ENCODE data around the gene SSTR5. TPM values are rescaled to one million over a fixed set of nuclear protein-coding genes. Genes with fewer than 3 reads are reported as not detected.

SSTR5 gene
- total RNA-seq, 2 experiments from 2014 or later = not detected

DNA sequence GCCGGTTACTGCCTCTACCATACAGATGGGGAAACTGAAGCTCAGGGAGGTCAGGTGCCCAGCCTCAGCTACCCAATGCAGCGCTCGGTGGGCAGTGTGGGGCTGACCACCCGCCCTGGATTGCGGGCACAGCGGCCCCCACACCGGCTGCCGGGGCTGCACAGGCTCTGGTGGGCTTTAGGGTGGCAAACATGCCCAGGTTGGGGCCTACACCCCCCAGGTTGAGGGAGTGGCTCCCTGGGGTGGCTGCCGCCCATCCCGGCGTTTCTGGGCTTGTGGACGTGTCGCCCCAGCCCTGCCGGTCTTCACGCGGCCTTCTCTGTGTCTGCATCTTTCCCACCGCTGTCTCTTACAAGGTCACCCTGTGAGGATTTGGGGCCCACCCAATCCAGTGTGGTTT lies 40.9 kb upstream of the SSTR5 start:
- Mint-ChIP-seq H3K4me3 (no peak overlapping the region), H3K27ac (no peak overlapping the region)

DNA sequence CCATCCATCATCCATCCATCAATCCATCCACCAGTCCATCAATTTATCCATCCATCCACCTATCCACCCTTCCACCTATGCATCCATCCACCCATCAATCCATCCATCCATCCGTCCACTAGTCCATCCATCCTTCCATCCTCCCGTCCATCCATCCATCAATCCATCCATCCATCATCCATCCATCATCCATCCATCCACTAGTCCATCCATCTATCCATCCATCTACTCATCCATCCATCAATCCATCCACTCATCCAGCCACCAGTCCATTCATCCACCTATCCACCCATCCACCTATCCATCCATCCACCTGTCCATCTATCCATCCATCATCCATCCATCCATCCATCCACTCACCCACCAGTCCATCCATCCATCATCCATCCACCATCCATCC lies 39.9 kb upstream of the SSTR5 start:
- no peaks in the 10 kb centered on the region for H3K9me3 Mint-ChIP-seq (ENCODE audit: low read depth)
- CTCF ChIA-PET = no interaction called here

More for the DNA sequence above, 40.9 kb upstream of the SSTR5 start:
- no peak for ATAC-seq
- no peak for DNase-seq
- H3K27me3 Mint-ChIP-seq = peaks cover 8% of the 10 kb centered on the region
- POLR2A ChIA-PET = no interaction called here
- H3K36me3 Mint-ChIP-seq (ENCODE audit: low read depth) = no peaks in the 10 kb centered on the region
- no peaks in the 10 kb centered on the region for H3K4me1 Mint-ChIP-seq
- CTCF ChIA-PET = no interaction called here
- no peaks in the 10 kb centered on the region for H3K9me3 Mint-ChIP-seq (ENCODE audit: low read depth)
- intact Hi-C loops (cut with DNase I, micrococcal nuclease) = no loop called here

DNA sequence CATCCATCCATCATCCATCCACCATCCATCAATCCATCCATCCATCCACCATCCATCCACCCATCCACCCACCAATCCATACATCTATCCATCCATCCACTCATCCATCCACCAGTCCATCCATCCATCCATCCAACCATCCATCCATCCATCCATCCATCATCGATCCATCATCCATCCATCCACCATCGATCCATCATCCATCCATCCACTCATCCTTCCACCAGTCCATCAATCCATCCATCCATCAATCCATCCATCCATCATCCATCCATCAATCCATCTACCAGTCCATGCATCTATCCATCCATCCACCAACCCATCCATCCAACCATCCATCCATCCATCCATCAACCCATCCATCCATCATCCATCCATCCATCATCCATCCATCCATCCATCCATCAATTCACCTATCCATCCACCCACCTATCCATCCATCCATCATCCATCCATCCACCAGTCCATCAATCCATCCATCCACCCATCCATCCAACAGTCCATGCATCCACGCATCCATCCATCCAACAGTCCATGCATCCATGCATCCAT lies 39.3 kb upstream of the SSTR5 start:
- H3K27me3 Mint-ChIP-seq = peaks cover 7% of the 10 kb centered on the region
- ATAC-seq (no peak), DNase-seq (no peak)
- no peaks in the 10 kb centered on the region for H3K4me1 Mint-ChIP-seq
- H3K4me3 Mint-ChIP-seq = no peak overlapping the region
- H3K36me3 Mint-ChIP-seq (ENCODE audit: low read depth) = no peaks in the 10 kb centered on the region
- ChIA-PET CTCF (no interaction called here), POLR2A (no interaction called here)
- H3K9me3 Mint-ChIP-seq (ENCODE audit: low read depth) = no peaks in the 10 kb centered on the region
- intact Hi-C loops (cut with DNase I, micrococcal nuclease) = no loop called here
- H3K27ac Mint-ChIP-seq = no peak overlapping the region

More for the DNA sequence above, 39.9 kb upstream of the SSTR5 start:
- Mint-ChIP-seq H3K4me1 (no peaks in the 10 kb centered on the region), H3K27me3 (peaks cover 8% of the 10 kb centered on the region), H3K4me3 (no peak overlapping the region), H3K27ac (no peak overlapping the region), H3K36me3 (ENCODE audit: low read depth) (no peaks in the 10 kb centered on the region)
- DNase-seq (no peak), ATAC-seq (no peak)
- POLR2A ChIA-PET = no interaction called here
- intact Hi-C loops (cut with DNase I, micrococcal nuclease) = no loop called here

DNA sequence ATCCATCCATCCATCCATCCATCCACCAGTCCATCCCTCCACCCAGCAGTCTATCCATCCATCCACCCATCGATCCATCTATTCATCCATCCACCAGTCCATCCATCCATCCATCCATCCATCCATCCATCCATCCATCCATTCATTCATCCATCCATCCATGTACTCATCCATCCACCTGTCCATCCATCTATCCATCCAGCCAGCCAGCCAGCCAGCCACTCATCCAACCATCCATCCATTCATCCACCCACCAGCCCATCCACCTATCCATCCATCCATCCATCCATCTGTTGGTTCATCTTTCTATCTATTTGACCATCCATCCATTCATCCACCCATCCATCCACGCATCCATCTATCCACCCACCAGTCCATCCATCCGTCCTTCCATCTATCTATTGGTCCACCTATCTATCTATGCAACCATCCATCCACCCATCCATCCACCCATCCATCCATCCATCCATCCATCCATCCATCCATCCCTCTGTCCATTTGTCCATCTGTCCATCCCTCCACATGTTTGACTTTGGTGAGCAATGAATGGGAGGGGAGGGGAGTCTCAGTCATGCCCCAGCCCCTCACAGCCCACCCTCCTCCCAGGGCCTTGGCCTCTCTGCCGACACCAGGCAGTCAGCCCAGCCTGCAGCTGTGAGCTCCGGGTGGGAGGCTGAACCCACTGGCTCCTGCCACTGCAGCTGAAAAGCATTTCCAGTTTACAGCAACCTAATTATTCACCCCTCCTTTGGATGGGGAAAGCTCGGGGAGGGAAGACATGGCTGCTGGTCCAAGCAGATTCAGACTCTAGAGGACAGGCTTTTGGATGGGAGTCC lies 38.1 kb upstream of the SSTR5 start:
- intact Hi-C loops (cut with DNase I, micrococcal nuclease) = no loop called here
- no peak overlapping the region for H3K4me3 Mint-ChIP-seq
- H3K4me1 Mint-ChIP-seq = no peaks in the 10 kb centered on the region
- H3K27me3 Mint-ChIP-seq = peaks cover 1% of the 10 kb centered on the region
- H3K36me3 Mint-ChIP-seq (ENCODE audit: low read depth) = no peaks in the 10 kb centered on the region
- ChIA-PET POLR2A (no interaction called here), CTCF (no interaction called here)
- no peak overlapping the region for H3K27ac Mint-ChIP-seq
- no peak for ATAC-seq
- no peaks in the 10 kb centered on the region for H3K9me3 Mint-ChIP-seq (ENCODE audit: low read depth)
- no peak for DNase-seq

GRCh38 chr16:1035066-1035415 lies 37.5 kb upstream of the SSTR5 start:
- ATAC-seq = no peak
- Mint-ChIP-seq H3K4me3 (no peak overlapping the region), H3K36me3 (ENCODE audit: low read depth) (no peaks in the 10 kb centered on the region), H3K27me3 (no peaks in the 10 kb centered on the region), H3K4me1 (no peaks in the 10 kb centered on the region), H3K27ac (no peak overlapping the region), H3K9me3 (ENCODE audit: low read depth) (no peaks in the 10 kb centered on the region)
- ChIA-PET CTCF (no interaction called here), POLR2A (no interaction called here)
- intact Hi-C loops (cut with DNase I, micrococcal nuclease) = no loop called here
- no peak for DNase-seq

DNA sequence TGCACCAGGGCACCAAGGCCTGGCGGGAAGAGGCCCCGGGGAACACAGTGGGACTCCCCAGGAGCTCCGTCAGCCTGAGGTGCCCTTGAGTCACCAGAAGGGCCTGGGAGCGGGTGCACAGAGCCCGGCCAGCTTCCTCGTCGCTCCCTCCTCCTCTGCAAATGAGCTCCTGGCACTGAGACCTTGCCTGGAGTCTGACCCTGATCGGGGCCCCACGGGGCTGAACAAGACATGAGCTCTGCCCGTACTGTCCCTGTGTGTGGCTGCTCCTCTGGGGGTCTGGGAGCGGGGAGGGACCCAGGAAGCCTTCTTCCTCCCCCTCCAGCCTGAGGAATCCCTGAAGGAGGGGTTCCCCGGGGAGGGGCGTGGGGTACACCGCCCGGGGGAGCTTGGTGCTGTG lies 36.4 kb upstream of the SSTR5 start:
- Mint-ChIP-seq H3K27me3 (no peaks in the 10 kb centered on the region), H3K27ac (no peak overlapping the region), H3K9me3 (ENCODE audit: low read depth) (no peaks in the 10 kb centered on the region), H3K4me3 (no peak overlapping the region), H3K36me3 (ENCODE audit: low read depth) (no peaks in the 10 kb centered on the region), H3K4me1 (no peaks in the 10 kb centered on the region)
- ChIA-PET POLR2A (no interaction called here), CTCF (no interaction called here)
- ATAC-seq = no peak
- no peak for DNase-seq
- intact Hi-C loops (cut with DNase I, micrococcal nuclease) = no loop called here

DNA sequence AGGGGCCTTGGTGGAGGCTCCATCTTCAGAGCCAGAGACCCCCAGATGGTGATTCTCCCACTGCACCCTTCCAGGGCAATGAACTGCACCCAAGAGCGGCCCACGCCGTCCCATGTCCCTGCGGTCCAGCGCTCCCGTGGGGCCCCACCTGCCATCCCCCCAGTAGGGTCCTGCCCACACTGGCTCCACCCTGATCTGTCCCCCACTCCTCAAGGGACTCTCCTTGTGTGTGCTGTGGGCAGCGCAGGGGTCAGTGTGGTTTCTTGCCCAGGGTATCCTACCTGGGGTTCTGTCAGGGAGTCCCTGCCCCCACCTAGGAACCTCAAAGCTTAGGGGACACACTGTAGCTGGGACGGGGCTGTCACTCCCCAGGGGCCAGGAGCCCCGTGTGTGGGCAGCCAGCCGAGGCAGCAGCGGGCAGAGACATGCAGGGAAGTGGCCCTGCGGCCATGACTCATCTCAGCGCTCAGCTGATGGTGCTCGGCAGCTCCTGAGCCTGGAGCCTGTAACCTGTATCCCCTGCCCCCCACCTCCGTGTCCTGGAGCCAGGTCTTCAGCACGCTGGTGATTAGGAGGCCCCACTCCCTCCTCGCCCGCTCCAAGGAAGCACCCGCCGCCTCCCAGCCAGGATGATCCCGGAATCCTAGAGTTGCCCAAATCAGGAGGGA lies 35.7 kb upstream of the SSTR5 start:
- Mint-ChIP-seq H3K4me1 (no peaks in the 10 kb centered on the region), H3K27me3 (no peaks in the 10 kb centered on the region), H3K4me3 (no peak overlapping the region), H3K36me3 (ENCODE audit: low read depth) (no peaks in the 10 kb centered on the region), H3K27ac (no peak overlapping the region), H3K9me3 (ENCODE audit: low read depth) (no peaks in the 10 kb centered on the region)
- intact Hi-C loops (cut with DNase I, micrococcal nuclease) = no loop called here
- DNase-seq (no peak), ATAC-seq (no peak)
- ChIA-PET POLR2A (no interaction called here), CTCF (interaction anchor here (0.7 kb wide), 1 partner anchor 213 kb away, joined by 3 read pairs; no protein-coding TSS in a partner anchor)

- ChIA-PET CTCF (no interaction called here), POLR2A (interaction anchor here (0.6 kb wide), 1 partner anchor 107 kb away, joined by 3 read pairs; no protein-coding TSS in a partner anchor)
- intact Hi-C loops (cut with DNase I, micrococcal nuclease) = no loop called here
- H3K27me3 Mint-ChIP-seq = peaks cover 3% of the 10 kb centered on the region
- DNase-seq (no peak), ATAC-seq (no peak)
- H3K9me3 Mint-ChIP-seq (ENCODE audit: low read depth) = no peaks in the 10 kb centered on the region
- H3K4me1 Mint-ChIP-seq = no peaks in the 10 kb centered on the region
- H3K36me3 Mint-ChIP-seq (ENCODE audit: low read depth) = no peaks in the 10 kb centered on the region
- no peak overlapping the region for H3K27ac Mint-ChIP-seq
- H3K4me3 Mint-ChIP-seq = no peak overlapping the region
These were observed 34.9 kb upstream of the SSTR5 start for GRCh38 chr16:1037394-1038257.

- Mint-ChIP-seq H3K4me3 (no peak overlapping the region), H3K4me1 (no peaks in the 10 kb centered on the region), H3K36me3 (ENCODE audit: low read depth) (no peaks in the 10 kb centered on the region), H3K27ac (no peak overlapping the region), H3K27me3 (peaks cover 3% of the 10 kb centered on the region), H3K9me3 (ENCODE audit: low read depth) (no peaks in the 10 kb centered on the region)
- intact Hi-C loops (cut with DNase I, micrococcal nuclease) = no loop called here
- ATAC-seq (no peak), DNase-seq (no peak)
- ChIA-PET CTCF (no interaction called here), POLR2A (no interaction called here)
These were observed 33.6 kb upstream of the SSTR5 start for GRCh38 chr16:1038932-1039331.

- ChIA-PET POLR2A (no interaction called here), CTCF (no interaction called here)
- Mint-ChIP-seq H3K27ac (no peak overlapping the region), H3K27me3 (peaks cover 3% of the 10 kb centered on the region), H3K4me3 (no peak overlapping the region), H3K9me3 (ENCODE audit: low read depth) (no peaks in the 10 kb centered on the region), H3K36me3 (ENCODE audit: low read depth) (no peaks in the 10 kb centered on the region), H3K4me1 (no peaks in the 10 kb centered on the region)
- DNase-seq (no peak), ATAC-seq (no peak)
- intact Hi-C loops (cut with DNase I, micrococcal nuclease) = no loop called here
These were observed 32.8 kb upstream of the SSTR5 start for GRCh38 chr16:1039762-1040161.

GRCh38 chr16:1040346-1040745 lies 32.2 kb upstream of the SSTR5 start:
- intact Hi-C loops (cut with DNase I, micrococcal nuclease) = no loop called here
- no peaks in the 10 kb centered on the region for H3K4me1 Mint-ChIP-seq
- no peak overlapping the region for H3K4me3 Mint-ChIP-seq
- no peak for DNase-seq
- peaks cover 3% of the 10 kb centered on the region for H3K27me3 Mint-ChIP-seq
- ChIA-PET CTCF (no interaction called here), POLR2A (no interaction called here)
- no peak for ATAC-seq
- H3K27ac Mint-ChIP-seq = no peak overlapping the region
- no peaks in the 10 kb centered on the region for H3K36me3 Mint-ChIP-seq (ENCODE audit: low read depth)
- no peaks in the 10 kb centered on the region for H3K9me3 Mint-ChIP-seq (ENCODE audit: low read depth)

All from activated CD4-positive, alpha-beta T cell treated with anti-CD3 and anti-CD28 coated beads for 36 hours (primary cell).